Stromal cell of bone marrow (primary cell): ENCODE measurements around the gene KCTD18.

Source experiments
- DNase-seq: peaks from one replicate; pipeline ENCODE4 v3.0.0-alpha.2; 2012; ENCODE audit warnings: low read depth

The KCTD18 gene

DNA sequence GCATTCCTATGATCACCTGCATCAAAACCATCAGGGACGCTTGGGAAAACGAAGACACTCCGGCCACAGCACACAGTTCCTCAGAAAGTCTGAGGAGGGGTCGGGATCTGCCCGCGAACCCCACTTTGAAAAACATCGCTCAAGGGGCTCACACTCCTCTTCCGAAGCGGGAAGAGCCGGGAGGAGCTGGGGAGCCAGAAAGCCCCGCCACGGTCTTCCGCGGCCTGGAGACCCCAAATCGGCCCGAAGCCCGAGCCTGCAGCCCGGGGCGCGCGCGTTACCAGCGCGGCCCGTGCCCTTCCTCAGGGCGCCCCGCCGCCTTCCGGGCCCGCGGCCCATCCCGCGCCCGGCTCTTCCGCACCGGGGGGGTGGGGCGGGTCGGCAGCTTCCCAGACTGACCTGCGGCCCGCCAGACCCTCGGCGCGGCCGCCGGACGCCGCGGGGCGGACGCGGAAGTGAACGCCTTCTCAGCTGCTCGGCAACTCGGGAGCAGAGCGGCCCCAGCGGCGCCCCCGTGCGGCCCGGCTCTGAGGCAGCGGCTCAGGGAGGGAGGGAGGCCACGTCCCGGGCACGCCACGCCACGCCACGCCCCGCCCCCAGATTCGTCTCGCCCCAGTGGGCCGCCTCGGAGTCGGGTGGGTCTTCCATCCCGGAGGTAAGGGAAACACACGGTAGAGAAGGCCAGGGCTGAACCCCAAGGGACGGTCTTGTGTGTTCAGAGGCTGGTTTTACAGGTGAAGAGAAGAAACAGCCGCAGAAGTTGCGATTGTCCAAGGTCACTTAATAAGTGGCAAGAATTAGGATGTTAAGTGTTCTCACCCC is at the start of gene KCTD18:
TSS of gene KCTD18 (minus strand) at position 457 of the 822 bp plus-strand sequence. CDS start 3,052 bp downstream, outside the sequence.
- peak; percentile 67 for DNase-seq

DNA sequence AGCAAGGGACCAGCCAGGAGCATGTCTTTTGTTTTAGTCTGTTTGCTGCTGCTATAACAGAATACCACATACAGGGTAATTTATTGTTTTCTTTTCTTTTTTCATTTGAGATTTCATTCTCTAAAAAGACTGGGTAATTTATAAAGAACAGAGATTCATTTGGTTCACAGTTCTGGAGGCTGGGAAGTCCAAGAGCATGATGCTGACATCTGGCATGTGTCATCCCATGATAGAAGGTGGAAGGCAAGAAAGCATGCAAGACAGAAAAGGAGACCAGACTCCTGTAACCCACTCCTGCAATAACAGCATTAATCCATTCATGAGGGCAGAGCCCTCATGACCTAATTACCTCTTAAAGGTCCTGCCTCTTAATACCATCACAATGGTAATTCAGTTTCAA is 30.9 kb upstream of the KCTD18 start:
- no peak for DNase-seq

DNA sequence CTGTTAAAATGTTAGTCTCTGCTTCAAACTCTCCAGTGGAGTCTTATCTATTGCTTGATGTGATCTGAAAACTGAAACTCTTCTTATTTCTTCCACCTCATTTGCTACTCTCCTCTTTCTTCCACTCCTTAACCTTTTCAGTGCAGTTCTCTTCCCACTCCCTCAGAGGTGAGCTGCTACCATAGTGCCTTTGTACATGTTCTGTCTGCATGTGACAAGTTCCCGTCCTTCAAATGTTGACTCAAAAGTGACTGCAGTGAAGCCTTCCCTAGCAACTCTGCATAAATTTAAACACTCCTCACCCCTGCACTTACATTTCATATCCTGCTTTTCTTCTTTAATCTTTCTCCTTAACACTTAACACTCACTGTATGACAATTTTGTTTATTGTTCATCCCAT is 28.3 kb upstream of the KCTD18 start:
- no peak for DNase-seq

DNA sequence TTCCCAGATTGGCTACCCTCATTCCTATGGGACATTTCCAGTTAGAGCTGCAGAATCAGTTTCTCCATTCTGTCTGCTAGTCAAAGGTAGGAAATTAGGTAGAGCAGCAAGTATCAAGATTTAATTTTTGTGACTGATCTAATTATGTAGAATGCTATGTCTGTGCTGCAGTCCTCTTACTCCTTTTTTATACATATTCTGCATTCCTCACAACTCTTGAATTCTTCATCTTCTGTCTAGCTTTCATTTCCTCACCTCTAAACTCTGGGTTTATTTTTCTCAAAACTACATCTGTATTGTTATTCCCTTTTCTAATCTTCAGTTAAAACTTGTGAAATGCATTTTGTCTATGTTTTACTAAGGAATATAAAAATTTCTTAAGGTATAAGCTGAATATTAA is 24.7 kb upstream of the KCTD18 start:
- DNase-seq = no peak

DNA sequence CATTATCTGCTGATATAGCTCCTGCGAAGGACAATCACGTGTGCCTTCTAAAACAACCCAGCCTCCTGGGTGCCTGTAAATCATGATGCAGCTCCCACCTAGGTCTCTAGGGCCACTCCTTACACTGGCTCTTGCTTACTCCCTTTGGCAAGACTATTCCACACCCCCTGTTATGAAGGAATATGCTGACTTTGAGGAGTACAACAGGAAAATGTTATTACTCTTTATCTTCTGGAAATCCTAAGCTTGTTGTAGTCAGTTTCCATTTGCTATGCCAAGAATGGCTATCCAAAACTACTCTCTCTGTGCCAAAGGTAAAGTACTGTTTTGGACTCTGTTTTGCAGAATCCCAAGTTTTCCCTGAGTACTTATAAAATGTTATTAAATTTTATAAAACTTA is 23.9 kb upstream of the KCTD18 start:
- no peak for DNase-seq

DNA sequence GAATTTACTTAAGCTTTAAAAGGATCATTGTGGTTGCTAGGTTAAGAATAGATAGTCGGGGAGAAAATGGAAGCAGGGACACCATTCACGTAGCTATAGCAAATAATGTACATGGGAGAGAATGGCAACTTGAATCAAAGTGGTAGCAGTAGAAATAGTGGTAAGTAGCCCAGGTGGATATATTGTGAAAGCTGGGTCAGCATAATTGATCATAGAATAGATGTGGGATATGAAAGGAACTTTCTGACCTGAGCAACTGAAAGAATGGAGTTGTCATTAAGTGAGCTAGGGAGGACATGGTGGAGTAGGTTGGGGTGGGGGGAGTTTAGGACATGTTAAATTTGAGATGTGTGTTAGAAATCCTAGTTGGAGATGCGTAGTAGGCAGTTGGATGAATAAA is 18.4 kb upstream of the KCTD18 start:
- no peak for DNase-seq

DNA sequence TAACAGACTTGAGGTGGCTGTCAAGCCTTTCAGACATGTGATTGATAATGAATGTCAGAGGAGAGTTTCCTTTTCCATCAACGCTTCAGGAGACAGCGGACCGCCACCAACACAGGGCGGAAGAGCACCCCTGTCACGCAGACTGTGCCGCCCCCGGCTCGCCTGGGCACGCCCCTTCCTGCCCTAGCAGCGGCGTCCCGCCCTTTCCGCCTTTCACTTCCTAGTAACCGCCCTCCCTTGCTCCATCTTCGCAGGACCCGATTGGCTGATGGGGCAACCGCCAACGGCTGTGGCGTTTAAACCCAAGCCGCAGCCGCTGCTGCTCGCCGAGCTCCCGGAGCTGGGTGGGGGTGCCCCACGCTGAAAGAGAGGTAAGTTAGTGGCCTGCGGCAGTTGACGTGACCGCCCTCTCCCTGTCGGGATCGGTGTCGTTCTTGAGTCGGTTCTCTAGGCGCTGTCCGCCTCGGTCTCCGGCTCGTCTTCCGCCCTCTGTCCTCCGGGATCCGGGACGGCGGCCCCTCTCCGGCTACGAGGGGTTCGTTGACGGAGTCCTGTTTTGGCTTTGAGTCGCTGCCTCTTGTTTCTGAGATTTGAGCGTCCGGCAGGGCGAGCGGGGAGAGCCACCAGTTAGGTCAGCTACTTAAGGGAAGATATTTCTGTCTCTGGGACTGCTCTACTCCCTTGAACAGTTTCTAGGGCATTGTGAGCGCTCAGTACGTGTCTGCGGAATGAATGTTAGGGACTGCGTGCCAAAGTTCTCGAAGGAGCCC is 16.2 kb upstream of the KCTD18 start, which contains the start of gene SGO2:
TSS of gene SGO2 (plus strand) at position 326 of the 770 bp plus-strand sequence. CDS start 6,769 bp downstream, outside the sequence.
- DNase-seq = peak; percentile 90

DNA sequence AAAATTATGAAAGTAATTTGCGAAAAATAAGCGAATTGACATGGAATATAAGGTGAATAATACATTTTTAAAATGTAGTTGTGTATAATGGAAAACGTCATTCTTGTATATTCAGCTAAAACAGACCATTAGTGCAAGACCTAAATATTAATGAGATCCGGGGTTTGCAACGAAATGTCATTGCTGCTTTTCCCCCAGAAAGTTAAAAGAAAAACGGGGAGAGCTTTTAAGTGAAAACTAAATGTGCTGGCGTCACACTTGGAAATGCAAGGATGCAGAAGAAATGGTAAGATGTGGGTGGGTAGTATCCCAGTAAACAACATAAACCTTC is 15.6 kb upstream of the KCTD18 start:
- DNase-seq = no peak

DNA sequence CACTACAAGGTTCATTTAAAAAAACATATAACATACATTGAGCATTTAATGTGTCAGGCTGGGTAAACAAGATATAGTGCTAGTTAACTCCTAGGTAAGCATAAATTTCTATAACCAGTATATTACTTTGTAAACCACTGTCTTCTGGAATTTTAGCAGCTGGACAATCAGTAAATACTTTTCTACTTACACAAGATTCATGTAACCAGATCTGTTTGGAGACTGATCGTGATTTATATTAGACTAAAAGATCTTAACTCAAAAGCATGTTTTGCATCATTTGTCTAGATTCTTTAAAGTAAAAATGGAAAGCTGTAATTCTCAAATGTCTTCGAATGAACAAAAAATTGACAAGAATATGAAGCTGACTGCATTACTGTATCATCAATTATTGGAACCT is 15.2 kb upstream of the KCTD18 start:
- DNase-seq = no peak

DNA sequence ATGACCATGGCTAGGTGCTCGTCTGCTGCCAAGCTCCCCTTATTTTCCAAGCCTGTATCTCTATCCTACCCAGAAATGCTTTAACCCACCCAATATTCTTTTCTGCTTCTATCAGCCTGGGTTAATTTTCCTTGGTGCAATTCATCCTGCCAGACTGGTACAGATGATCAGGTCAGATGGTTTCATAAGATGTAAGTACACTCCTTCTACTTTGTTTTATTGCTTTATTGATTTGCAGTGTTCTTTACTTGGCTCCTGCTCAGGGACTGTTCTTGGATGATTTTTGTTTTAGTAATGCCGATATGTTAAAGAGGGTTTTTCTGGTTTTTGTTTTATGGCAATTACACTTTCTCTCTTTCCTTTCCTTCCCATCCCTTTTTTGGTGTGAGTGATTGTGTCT is 13.7 kb upstream of the KCTD18 start:
- DNase-seq = no peak

DNA sequence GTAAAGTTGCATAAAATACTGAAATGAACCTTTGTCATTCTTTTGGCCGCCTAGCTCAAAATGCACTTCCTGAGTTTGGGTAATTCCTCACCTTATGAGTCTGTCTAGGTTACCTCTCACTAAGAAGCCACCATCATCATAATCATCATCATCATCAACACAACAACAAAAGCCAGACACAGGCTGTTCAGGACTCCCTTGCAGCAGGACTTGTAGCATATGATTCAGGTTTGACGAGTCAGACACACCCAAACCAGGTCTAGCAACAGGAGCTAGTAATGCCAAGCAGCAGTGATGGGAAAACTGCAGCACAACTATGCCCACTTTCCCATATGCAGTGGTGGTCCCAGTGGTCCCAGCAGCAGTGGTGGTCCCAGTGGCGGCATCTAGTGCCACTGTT is 13.3 kb upstream of the KCTD18 start:
- no peak for DNase-seq

DNA sequence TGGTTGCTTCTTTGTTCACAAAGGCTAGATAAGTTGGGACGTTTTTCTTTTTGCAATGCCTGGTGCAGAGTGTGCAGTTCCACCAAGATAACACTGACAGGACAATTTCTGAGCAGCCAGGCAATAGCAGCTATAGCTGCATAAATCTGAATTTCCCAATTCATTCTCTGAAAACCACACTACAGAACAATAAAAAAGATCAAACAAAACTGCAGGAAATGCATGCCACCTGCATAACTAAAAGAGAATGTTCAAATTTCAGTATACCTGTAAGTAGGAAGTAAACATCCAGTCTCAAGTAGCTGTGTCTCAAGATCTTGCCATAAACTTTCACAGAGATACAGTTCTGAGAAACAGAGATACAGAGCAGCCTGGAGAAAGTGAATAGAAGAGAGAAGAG is 5.3 kb upstream of the KCTD18 start:
- DNase-seq = no peak

DNA sequence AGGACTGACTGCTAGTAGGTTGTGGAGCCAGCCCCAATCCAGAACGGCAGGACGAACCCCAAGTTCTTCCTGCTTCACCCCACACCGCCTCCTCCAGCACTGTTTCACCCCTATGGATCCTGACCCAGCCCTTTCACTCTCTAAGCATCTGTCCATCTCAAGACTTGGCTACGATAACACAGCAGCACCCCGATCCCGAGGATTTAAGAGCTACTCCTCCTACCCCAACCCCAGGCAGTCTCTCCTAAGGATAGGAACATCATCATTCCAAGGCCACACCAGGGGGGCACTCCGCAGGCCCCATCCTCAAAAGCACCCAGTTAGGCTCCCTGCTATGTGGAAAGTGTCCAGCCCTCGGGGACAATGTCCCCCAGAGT is 645 bp downstream of the KCTD18 start:
- no peak for DNase-seq

DNA sequence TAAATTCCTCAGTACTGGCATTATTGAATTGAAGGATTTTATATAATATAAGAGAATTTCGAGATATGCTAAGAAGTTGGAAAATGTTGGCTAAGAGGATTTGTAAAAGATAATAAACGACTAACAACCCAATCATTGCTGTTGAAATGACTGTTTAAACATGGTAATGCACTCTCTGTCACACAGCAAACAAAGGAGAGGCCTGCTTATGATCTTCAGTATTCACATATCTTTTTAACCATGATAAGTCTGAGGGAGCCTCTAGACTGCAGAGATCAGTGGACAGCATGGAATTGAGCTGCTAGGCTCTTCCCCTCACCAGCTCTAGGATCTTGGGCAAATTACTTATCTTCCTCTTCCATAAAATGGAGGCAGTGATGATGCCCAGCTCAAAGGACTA is 2.7 kb downstream of the KCTD18 start:
- DNase-seq = no peak

DNA sequence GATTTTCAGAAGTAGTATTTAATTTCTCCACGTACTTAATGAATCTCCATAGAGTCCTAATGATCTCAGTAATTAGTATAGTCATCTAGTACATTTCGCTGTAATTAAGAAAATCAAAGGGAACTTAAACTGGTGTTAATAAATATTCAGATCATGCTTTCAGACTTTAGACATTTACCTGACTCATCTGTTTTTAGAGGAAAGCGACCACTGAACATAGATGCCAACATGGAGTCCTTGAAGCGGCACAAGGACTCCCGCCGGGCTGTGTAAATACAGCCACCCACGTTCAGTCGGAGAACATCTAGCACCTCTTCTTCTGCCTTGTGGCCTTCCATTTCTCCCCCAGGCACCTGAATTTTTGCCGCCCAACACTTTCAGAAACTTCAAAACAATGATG is 3.2 kb downstream of the KCTD18 start:
- no peak for DNase-seq

DNA sequence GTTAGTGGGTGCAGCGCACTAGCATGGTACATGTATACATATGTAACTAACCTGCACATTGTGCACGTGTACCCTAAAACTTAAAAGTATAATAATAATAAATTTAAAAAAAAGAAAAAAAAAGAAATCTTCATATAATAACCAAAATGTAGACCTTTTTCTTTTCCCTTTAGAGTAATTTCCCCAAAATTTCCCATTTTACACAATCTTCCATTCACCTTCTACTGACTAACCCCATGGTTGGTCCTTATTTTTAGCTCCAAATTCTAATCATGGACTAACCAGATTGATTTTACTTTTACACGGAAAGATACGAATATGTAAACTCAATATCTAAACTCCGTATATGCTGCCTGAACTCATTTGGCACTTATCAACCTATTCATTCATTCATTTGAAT is 7.7 kb downstream of the KCTD18 start:
- no peak for DNase-seq

DNA sequence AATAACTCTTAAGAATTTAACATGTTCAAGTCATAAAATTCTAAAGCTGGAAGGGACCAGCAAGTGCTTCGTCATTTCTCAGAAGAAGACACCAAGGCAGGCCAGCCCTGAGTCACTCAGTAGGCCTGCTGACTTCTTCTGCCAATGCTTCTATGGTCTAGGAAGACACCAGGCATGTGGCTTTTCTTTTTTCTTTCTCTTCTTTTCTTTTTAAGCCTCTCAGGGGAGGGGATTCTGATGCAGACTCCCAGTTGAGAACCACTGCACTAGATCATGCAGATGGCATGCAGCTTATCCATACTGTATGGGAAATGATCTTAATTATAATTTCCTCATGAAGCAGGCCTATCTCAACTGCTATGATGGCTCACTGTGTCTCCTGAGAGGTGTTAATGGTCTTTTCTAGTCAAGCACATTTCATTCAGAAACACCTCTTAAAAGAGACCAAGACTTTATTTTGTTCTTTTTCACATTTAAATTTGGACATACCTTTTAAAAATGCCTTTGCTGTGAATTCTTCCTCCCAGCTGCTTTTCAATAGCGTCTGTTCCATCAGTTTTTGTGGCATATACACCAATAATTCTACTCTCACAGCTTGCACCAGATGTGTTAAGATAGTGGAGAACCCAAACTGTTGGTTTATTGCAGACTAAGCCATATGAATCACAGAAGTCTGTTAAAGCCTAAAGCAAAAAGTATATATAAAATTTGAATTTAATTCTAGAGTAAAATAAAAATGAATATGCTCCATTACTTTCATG is 11.3 kb downstream of the KCTD18 start:
- DNase-seq = no peak

DNA sequence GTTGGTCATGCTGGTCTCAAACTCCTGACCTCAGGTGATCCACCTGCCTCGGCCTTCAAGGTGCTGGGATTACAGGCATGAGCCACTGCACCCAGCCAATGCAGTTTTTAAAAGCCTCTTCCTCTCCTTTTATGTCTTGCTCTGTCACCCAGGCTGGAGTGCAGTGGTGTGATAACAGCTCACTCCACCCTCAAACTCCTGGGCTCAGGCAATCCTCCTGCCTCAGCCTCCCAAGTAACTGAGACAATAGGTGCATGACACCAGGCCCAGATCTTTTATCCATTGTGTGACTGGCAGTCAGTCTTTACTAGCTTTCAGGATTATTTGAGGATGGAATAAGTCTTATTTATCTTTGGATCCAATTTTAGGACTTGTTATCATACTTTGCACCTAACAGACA is 13.2 kb downstream of the KCTD18 start:
- no peak for DNase-seq

DNA sequence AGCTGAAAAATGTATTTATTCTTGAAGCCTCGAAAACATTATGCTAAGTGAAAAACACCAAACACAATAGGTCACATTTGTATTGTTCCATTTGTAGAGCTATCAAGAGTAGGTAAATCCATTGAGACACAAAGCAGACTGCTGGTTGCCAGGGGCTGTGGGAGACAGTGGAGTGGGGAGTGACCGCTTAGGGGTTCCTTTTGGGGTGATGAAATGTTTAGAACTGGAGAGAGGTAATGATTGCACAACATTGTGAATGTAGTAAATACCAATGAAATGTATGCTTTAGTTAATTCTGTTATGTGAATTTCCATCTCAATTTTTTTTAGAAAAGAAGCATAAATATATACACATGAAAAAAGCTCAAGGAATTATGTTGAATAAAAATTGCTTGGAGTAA is 15.8 kb downstream of the KCTD18 start:
- DNase-seq = no peak

DNA sequence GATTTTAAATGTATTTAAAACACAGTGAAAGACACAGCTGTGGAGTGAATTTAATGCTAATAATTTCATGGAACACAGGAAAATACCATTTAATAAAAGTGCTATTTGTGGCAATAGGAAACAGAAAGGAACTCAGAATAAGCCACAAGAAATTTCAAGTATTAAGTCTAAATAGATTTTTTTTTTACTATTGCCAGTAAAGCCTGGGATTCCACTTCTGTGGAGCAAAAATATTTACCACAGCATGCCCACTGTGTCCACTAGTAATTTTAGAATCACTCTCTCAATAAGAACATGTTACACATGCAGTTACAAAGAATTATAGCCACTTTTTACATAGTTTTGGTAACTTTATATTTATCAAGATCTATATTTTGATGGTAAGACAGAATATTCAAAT is 17.2 kb downstream of the KCTD18 start:
- DNase-seq = no peak

DNA sequence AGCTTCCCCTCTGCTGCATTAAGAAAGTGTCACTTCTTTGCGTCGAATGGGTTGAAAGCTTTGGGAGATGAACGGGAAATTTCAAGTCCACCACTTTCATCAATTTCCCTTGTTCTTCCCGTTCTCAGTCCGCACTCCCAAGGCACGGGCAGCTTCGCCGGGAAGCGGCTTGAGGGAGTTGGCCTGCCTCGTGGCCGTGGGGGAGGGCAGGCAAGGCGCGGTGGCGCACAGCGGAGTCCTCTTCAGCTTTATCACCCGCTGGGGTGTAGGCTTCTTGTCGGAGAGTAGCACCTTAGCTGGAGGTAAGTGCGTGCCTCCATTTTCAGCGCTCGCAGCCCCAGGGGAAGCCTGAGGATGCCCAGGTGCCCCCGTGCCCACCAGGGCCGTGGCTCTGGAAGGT is 19.9 kb downstream of the KCTD18 start:
- DNase-seq = no peak

DNA sequence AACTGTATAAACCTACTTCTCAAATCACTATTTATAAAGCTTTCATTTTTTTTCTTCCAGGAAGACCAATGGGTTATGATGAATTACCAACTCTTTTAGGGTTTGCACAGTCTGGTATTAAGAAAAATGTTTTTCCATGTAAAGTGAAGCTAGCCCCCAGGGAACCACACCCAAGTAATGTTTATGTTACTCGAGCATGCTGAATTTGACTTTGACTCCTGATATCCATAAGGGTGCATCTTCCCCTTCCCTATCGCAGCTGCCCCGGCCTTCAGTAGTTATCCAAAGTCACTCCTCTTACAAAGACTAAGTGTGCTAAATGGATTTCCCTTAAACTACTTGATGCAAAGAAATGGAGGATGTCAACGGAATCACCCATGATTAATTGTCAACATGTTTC is 21.7 kb downstream of the KCTD18 start:
- DNase-seq = no peak

DNA sequence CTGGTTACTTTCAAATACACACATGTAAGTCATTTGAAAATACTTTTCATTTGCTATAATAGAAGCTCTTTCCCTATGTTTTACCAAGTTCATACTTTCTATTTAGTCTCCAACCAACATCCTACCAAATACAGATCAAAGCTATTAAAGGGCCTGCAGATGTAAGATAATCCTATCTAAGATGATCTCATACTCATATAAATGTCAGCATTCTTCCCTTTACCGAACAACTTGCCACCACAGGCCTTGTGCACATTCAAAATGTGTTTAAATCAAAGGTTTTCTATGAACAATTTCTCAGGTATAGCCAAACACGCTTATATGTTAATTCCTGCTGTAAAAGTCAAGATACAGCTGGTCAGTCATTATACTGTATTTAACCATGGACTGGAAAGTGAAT is 23.3 kb downstream of the KCTD18 start:
- no peak for DNase-seq
